Karpas-422 (cell line): Measurements from ENCODE around the gene HOXC9. TPM values are rescaled to one million over a fixed set of nuclear protein-coding genes. Genes with fewer than 3 reads are reported as not detected.

Experiments
- DNase-seq: peaks from one replicate; pipeline ENCODE4 v3.0.0-alpha.2; 2015
- H2AFZ ChIP-seq: fragments of 200-600 bp; sonication (generic); 2 replicates; pipeline ENCODE4 v1.6.1; 2014; ENCODE audit warnings: antibody characterized with exemption, low read length, mixed read lengths
- H3K27ac ChIP-seq: fragments of 200-600 bp; sonication (generic); 2 replicates; pipeline ENCODE4 v1.5.1; 2014; ENCODE audit warnings: mild to moderate bottlenecking, low read length, moderate library complexity
- H3K27me3 ChIP-seq: fragments of 200-600 bp; sonication (generic); 2 replicates; pipeline ENCODE4 v1.6.1; 2014; ENCODE audit warnings: low read length, mixed read lengths
- H3K36me3 ChIP-seq: fragments of 200-600 bp; sonication (generic); 2 replicates; pipeline ENCODE4 v1.6.1; 2014; ENCODE audit warnings: low read length, mixed read lengths; ENCODE audit not compliant: insufficient read depth
- H3K4me1 ChIP-seq: fragments of 200-600 bp; sonication (generic); 2 replicates; pipeline ENCODE4 v1.6.1; 2014; ENCODE audit warnings: mild to moderate bottlenecking, low read length, mixed read lengths
- H3K4me2 ChIP-seq: fragments of 200-600 bp; sonication (generic); 2 replicates; pipeline ENCODE4 v1.6.1; 2014; ENCODE audit warnings: low read length, low read depth, mild to moderate bottlenecking; ENCODE audit not compliant: poor library complexity, severe bottlenecking
- H3K4me3 ChIP-seq: fragments of 200-600 bp; sonication (generic); 2 replicates; pipeline ENCODE4 v1.5.1; 2014; ENCODE audit warnings: mild to moderate bottlenecking, antibody characterized with exemption, low read length, mixed read lengths
- H3K79me2 ChIP-seq: fragments of 200-600 bp; sonication (generic); 2 replicates; pipeline ENCODE4 v1.6.1; 2014; ENCODE audit warnings: mild to moderate bottlenecking, low read length, mixed read lengths
- H3K9ac ChIP-seq: fragments of 200-600 bp; sonication (generic); 2 replicates; pipeline ENCODE4 v1.6.0; 2014; ENCODE audit warnings: low read length
- H3K9me2 ChIP-seq: fragments of 200-600 bp; sonication (generic), shearing (Covaris generic); replicated peaks from 2 replicates; pipeline ENCODE4 v1.6.0; 2014; ENCODE audit warnings: mild to moderate bottlenecking, low read length, moderate library complexity; ENCODE audit not compliant: insufficient read depth
- H3K9me3 ChIP-seq: fragments of 300-700, 200-600 bp; sonication (generic); 2 replicates; pipeline ENCODE4 v1.6.1; 2014; ENCODE audit warnings: low read length, mixed read lengths
- H4K20me1 ChIP-seq: fragments of 200-600 bp; sonication (generic); 2 replicates; pipeline ENCODE4 v1.6.1; 2014; ENCODE audit warnings: mild to moderate bottlenecking, antibody characterized with exemption, low read length, low read depth; ENCODE audit not compliant: insufficient read depth
- total RNA-seq: library from RNA; depleted of rRNA; stranded (reverse); fragments of >200 nt; shearing (Covaris generic); gene quantifications from 2 replicates; pipeline ENCODE4 v1.2.3, GENCODE V29; 2014; ENCODE audit warnings: low replicate concordance

Gene HOXC9
- total RNA-seq, 1 experiment from 2014 or later, result not detected

DNA sequence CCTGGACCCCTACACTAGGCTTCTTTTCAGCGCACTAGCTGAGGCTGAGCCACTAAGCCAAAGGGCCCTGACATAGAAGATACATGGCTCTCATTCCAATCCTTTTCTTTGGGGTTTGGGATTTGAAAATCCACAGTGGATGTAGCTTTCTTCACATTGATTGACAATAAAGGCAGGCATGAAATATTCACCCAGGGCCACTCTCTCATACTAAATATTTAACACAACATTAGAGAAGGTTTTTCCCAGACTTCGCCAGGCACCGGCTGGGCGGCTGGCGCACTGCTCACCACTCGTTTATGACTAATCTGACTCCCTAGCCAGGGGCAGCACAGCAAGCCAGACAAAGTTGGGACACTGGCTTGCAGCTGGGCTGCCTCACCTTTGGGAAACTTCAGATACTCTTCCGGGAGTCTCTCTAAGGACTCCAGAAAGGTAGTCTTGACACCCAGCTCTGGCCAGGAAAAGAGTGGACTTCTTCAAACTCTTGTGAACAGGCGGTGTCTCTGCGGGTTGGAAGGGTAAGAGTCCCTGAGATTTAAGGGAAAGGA is 27.7 kb upstream of the HOXC9 start:
- no peak for DNase-seq
- Histone ChIP-seq H3K4me3 (no peak overlapping the region), H3K4me2 (no peak overlapping the region), H3K79me2 (no peaks in the 10 kb centered on the region), H3K9me2 (no peaks in the 10 kb centered on the region), H4K20me1 (no peaks in the 10 kb centered on the region), H2AFZ (no peak overlapping the region), H3K27ac (no peak overlapping the region), H3K27me3 (no peaks in the 10 kb centered on the region), H3K9ac (no peak overlapping the region), H3K4me1 (peaks cover 20% of the 10 kb centered on the region), H3K36me3 (no peaks in the 10 kb centered on the region), H3K9me3 (no peaks in the 10 kb centered on the region)

DNA sequence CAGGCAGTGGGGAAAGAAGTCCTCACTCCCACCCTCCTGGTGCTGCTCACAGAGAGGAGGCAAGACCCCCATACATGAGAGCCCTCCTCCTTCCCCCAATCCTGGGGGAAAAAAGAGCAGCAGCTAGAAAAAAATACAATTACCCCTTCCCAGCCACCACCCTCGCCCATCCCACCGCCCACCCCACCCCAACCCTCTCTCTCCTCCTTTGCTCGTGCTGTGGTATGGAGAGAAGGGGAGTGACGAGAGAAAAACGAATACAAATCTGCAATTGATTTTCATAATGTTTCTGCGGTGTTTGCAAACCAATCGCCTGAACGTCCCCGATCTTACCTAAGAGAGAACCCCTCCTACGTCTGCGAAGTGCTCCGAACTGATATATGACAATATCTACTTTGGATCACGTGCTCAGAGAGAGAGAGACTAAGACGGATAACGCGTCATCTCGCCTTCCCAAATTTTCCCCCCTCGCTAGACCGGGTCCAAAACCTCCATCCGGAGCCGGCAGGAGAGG is 27.2 kb upstream of the HOXC9 start, which contains the start of gene HOXC11:
HOXC11 (plus strand) TSS at position 405 of the 514 bp plus-strand sequence. CDS start 116 bp downstream, outside the sequence.
- H3K36me3 ChIP-seq, result no peaks in the 10 kb centered on the region
- peak within 1 kb of the TSS; percentile 77 for H3K9ac ChIP-seq
- no peaks in the 10 kb centered on the region for H3K9me3 ChIP-seq
- no peak within 1 kb of the TSS for H3K27ac ChIP-seq
- H4K20me1 ChIP-seq, result no peaks in the 10 kb centered on the region
- H3K9me2 ChIP-seq, result no peaks in the 10 kb centered on the region
- no peaks in the 10 kb centered on the region for H3K27me3 ChIP-seq
- H3K79me2 ChIP-seq, result no peaks in the 10 kb centered on the region
- peak within 1 kb of the TSS; percentile 76 for H3K4me2 ChIP-seq
- no peak within 1 kb of the TSS for H2AFZ ChIP-seq
- DNase-seq, result no peak
- peaks cover 26% of the 10 kb centered on the region for H3K4me1 ChIP-seq
- H3K4me3 ChIP-seq, result peak within 1 kb of the TSS; percentile 69; the same call in 1 of the 2 replicates

DNA sequence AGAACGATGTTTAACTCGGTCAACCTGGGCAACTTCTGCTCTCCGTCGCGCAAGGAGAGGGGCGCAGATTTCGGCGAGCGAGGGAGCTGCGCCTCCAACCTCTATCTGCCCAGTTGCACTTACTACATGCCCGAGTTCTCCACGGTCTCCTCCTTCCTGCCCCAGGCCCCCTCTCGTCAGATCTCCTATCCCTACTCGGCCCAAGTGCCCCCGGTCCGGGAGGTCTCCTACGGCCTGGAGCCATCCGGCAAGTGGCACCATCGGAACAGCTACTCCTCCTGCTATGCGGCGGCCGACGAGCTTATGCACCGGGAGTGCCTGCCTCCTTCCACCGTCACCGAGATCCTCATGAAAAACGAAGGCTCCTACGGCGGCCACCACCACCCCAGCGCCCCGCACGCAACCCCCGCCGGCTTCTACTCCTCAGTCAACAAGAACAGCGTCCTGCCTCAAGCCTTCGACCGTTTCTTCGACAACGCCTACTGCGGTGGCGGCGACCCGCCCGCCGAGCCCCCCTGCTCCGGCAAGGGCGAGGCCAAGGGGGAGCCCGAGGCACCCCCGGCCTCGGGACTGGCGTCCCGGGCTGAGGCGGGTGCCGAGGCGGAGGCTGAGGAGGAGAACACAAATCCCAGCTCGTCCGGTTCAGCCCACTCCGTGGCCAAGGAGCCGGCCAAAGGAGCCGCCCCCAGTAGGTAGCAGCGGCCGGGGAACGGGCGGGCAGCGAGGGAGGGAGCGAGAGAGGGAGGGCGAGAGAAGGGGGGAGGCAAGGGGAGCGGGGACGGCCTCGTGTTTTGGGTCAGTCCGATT is 26.5 kb upstream of the HOXC9 start:
- H3K27ac ChIP-seq, result no peak overlapping the region
- no peaks in the 10 kb centered on the region for H3K36me3 ChIP-seq
- no peak overlapping the region for H2AFZ ChIP-seq
- no peak for DNase-seq
- H3K9ac ChIP-seq, result peak overlapping the region; percentile 77
- H4K20me1 ChIP-seq, result no peaks in the 10 kb centered on the region
- peaks cover 29% of the 10 kb centered on the region for H3K4me1 ChIP-seq
- H3K79me2 ChIP-seq, result no peaks in the 10 kb centered on the region
- H3K9me2 ChIP-seq, result no peaks in the 10 kb centered on the region
- peak overlapping the region; percentile 76 for H3K4me2 ChIP-seq
- no peaks in the 10 kb centered on the region for H3K9me3 ChIP-seq
- peak overlapping the region; percentile 69; the same call in 1 of the 2 replicates for H3K4me3 ChIP-seq
- no peaks in the 10 kb centered on the region for H3K27me3 ChIP-seq

DNA sequence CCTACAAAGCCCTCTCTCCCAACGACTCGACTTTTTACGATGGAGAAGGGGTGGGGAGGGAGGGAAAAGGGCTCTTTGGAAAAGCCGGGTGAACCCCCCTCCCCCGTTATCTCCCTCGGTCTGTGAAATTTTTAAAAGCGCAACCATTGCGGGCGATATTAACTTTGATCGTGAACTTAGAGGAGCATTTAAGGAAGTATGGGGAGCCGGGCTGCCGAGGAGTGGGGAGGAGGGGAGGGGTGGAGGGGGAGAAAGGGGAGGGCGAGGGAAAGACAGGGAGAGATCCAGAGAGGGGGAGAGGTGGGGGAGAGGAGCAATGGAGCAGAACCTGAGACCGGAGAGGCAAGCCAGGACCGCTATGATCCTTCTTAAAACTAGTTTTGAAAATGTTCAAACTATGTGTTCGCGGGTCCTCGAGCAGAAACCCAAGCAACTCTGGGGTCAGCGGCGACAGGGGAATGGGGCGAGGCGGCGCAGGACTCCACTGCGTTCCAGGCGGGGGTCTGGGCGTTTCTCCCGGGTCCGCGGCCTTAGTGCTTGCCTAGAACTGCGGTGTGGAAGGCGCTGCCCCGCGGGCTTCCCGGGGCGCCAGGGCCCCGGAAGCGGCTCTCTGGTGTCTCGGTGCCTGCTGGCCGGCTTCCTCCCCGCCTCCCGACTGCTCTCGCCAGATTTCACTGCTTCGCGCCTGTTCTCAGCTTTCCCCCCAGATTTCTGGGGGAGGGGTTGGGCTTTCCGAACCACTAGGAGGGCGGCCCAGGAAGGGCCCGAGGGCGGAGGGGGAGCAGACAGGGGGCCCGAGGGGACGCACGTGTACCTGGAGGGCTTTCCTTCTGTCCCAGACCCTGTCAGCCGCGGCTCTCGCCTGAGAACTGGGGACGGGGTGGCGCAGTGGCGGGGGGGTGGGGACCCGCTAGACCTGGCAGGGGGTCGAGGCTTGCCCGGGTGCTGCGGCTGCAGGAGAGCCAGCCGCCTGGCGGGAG is 25.6 kb upstream of the HOXC9 start, which contains the start of gene HOTAIR:
HOTAIR (minus strand) TSS at position 871 of the 980 bp plus-strand sequence.
- peak within 1 kb of the TSS; percentile 81 for H2AFZ ChIP-seq
- H3K27me3 ChIP-seq, result no peaks in the 10 kb centered on the region
- H3K9me3 ChIP-seq, result no peaks in the 10 kb centered on the region
- H3K9me2 ChIP-seq, result no peaks in the 10 kb centered on the region
- H3K27ac ChIP-seq, result no peak within 1 kb of the TSS
- peak within 1 kb of the TSS; percentile 69 for H3K4me3 ChIP-seq
- no peaks in the 10 kb centered on the region for H3K79me2 ChIP-seq
- peak within 1 kb of the TSS; percentile 76 for H3K4me2 ChIP-seq
- H3K4me1 ChIP-seq, result peaks cover 29% of the 10 kb centered on the region
- H4K20me1 ChIP-seq, result no peaks in the 10 kb centered on the region
- peak within 1 kb of the TSS; percentile 77 for H3K9ac ChIP-seq
- no peaks in the 10 kb centered on the region for H3K36me3 ChIP-seq
- peak; percentile 80 for DNase-seq

- H4K20me1 ChIP-seq, result no peaks in the 10 kb centered on the region
- no peaks in the 10 kb centered on the region for H3K36me3 ChIP-seq
- peak overlapping the region; percentile 69 for H3K4me3 ChIP-seq
- DNase-seq, result no peak
- H3K9me3 ChIP-seq, result no peaks in the 10 kb centered on the region
- H3K4me1 ChIP-seq, result peaks cover 29% of the 10 kb centered on the region
- H3K79me2 ChIP-seq, result no peaks in the 10 kb centered on the region
- H3K9ac ChIP-seq, result peak overlapping the region; percentile 77
- no peak overlapping the region for H3K27ac ChIP-seq
- H3K27me3 ChIP-seq, result no peaks in the 10 kb centered on the region
- peak overlapping the region; percentile 76 for H3K4me2 ChIP-seq
- no peaks in the 10 kb centered on the region for H3K9me2 ChIP-seq
- H2AFZ ChIP-seq, result peak overlapping the region; percentile 81; the same call in 1 of the 2 replicates
Measured at GRCh38 chr12:53975064-53975471, 24.9 kb upstream of the HOXC9 start.

DNA sequence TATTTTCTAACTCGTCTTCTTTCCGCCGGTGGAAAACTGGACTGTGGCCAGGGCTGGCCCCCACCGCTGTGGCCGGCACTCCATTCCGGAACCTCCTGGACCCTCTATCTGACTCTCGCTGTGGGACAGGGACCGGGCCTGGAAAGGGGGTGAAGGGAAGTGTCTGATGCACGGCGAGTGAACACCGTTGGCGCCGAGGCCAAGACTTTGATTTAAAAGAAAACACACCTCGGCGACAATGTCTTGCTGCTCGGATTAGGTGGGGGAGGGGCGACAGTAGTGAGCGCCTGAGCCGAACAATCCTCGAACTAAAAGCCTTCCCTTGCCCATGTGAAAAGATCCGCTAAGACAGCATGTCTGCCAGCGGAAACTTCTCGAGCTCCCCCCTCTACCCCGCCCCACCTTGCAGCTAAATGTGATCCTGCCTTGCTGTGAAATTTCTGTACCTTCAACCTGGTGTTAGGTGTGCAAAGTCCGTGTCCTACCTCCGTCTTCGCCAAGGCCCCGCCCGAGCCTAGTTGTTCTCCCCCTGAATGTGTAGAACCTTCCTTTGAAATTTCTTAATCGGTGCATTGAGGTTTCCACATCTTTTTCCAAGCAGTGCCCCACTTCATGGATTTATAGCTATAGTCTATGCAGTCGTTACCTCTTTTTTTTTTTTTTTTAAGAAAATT is 24.3 kb upstream of the HOXC9 start:
- Histone ChIP-seq H4K20me1 (no peaks in the 10 kb centered on the region), H3K4me2 (peak overlapping the region; percentile 76), H3K4me3 (peak overlapping the region; percentile 69), H3K36me3 (no peaks in the 10 kb centered on the region), H3K9ac (peak overlapping the region; percentile 77; the same call in 1 of the 2 replicates), H3K9me2 (no peaks in the 10 kb centered on the region), H3K79me2 (no peaks in the 10 kb centered on the region), H3K27me3 (no peaks in the 10 kb centered on the region), H2AFZ (no peak overlapping the region), H3K4me1 (peaks cover 29% of the 10 kb centered on the region), H3K27ac (no peak overlapping the region), H3K9me3 (no peaks in the 10 kb centered on the region)
- DNase-seq, result no peak

DNA sequence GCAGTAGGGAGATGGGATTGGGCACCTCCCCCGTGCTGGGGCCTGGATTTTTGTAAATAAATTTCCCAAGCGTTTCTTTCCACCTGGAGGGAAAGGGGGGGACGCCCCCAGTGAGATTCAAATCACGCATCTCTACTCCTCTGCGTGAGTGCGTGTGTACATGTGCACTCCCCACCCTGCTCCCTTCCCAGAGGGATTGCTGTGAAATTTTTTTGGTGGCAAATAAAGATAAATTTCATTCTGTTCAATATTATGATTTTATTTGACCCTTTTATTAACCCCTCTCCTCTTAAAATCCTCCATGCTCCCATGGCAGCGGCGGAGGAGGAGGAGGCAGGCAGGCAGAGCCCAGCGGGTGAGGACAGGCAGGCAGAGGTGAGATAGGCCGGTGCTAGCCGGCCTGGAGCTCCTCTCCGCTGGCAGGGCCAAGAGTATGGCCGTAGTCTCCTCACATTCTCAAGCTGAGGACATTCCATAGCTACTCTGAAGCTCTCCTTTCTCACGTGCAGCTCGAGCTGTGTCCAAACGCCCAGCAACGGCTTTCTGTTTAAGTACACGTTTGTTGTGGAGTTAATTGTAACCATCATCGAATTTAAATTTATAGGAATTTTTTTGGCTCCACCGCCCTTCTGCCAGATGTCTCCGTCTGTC is 23.7 kb upstream of the HOXC9 start:
- no peaks in the 10 kb centered on the region for H3K27me3 ChIP-seq
- no peaks in the 10 kb centered on the region for H3K9me3 ChIP-seq
- no peaks in the 10 kb centered on the region for H3K79me2 ChIP-seq

More for the DNA sequence above, 23.7 kb upstream of the HOXC9 start:
- Histone ChIP-seq H3K9me2 (no peaks in the 10 kb centered on the region), H3K27ac (no peak overlapping the region), H3K4me2 (no peak overlapping the region), H2AFZ (no peak overlapping the region), H3K9ac (no peak overlapping the region), H3K36me3 (no peaks in the 10 kb centered on the region), H4K20me1 (no peaks in the 10 kb centered on the region), H3K4me3 (no peak overlapping the region), H3K4me1 (peaks cover 29% of the 10 kb centered on the region)
- no peak for DNase-seq
